ENCODE measurements around the gene DNASE1L1.

- no peak for TF ChIP-seq CTCF (IDR thresholded peaks at IDR 0.05)
- no peak for TF ChIP-seq POLR2A (IDR thresholded peaks at IDR 0.05)
Measured at GRCh38 chrX:154359362-154360154, 49.5 kb downstream of the DNASE1L1 start.

All from stomach (tissue), 4 donors.